HepG2 (cell line): Measurements from ENCODE around the gene ANKRD65. TPM values are rescaled to one million over a fixed set of nuclear protein-coding genes. Genes with fewer than 3 reads are reported as not detected.

ENCODE experiments used
- ARHGAP35 ChIP-seq: sonication (generic); formaldehyde crosslinking; IDR thresholded peaks from 2 replicates; pipeline ENCODE4 v1.9.0; 2022; ENCODE audit warnings: mild to moderate bottlenecking, inconsistent platforms, moderate library complexity, missing genetic modification reagents, borderline replicate concordance
- ARNT ChIP-seq: fragments of 450-650 bp; IDR thresholded peaks from 2 replicates; pipeline ENCODE4 v1.6.1; 2017
- EHMT2 ChIP-seq: fragments of 200-600 bp; sonication (generic); IDR thresholded peaks from 2 replicates; pipeline ENCODE4 v1.7.0; 2017; ENCODE audit warnings: antibody characterized with exemption, low read depth, low read length, borderline replicate concordance
- HDAC1 ChIP-seq: sonication (generic); formaldehyde crosslinking; IDR thresholded peaks from 2 replicates; pipeline ENCODE4 v1.5.1; 2020; ENCODE audit warnings: mild to moderate bottlenecking, missing genetic modification reagents
- MED8 ChIP-seq: sonication (generic); formaldehyde crosslinking; IDR thresholded peaks from 2 replicates; pipeline ENCODE4 v1.8.1; 2023; ENCODE audit warnings: mild to moderate bottlenecking, missing genetic modification reagents; ENCODE audit not compliant: insufficient replicate concordance
- PAWR ChIP-seq: sonication (generic); formaldehyde crosslinking; IDR thresholded peaks from 2 replicates; pipeline ENCODE4 v1.4.0; 2020; ENCODE audit warnings: missing genetic modification reagents, mild to moderate bottlenecking, borderline replicate concordance
- REPIN1 ChIP-seq: sonication (generic); formaldehyde crosslinking; IDR thresholded peaks from 2 replicates; pipeline ENCODE4 v1.8.0; 2022; ENCODE audit warnings: missing genetic modification reagents, low read depth, mild to moderate bottlenecking, borderline replicate concordance
- RFX5 ChIP-seq: IDR thresholded peaks from 2 replicates; pipeline ENCODE4 v1.6.1; 2011; ENCODE audit warnings: low read depth, low read length, improper control_type of control experiment
- SP5 ChIP-seq: IDR thresholded peaks from 2 replicates; pipeline ENCODE4 v1.6.1; 2016; ENCODE audit warnings: low read depth, borderline replicate concordance
- THAP11 ChIP-seq: IDR thresholded peaks from 2 replicates; pipeline ENCODE4 v1.6.1; 2016; ENCODE audit warnings: missing biosample characterization, missing genetic modification reagents
- TOE1 ChIP-seq: sonication (generic); formaldehyde crosslinking; IDR thresholded peaks from 2 replicates; pipeline ENCODE4 v1.4.0; 2020; ENCODE audit warnings: mild to moderate bottlenecking, missing genetic modification reagents
- ZNF501 ChIP-seq: sonication (generic); formaldehyde crosslinking; IDR thresholded peaks from 2 replicates; pipeline ENCODE4 v1.5.1; 2020; ENCODE audit warnings: mild to moderate bottlenecking, moderate library complexity, missing genetic modification reagents
- polyA plus RNA-seq, 8 experiments: library from polyadenylated mRNA; depleted of rRNA in 3 of 8; stranded (reverse) in 7 of 8; unstranded in 1 of 8; fragments of >200 nt; fragmentation: Illumina TruSeq in 4 of 8; extraction: Trizol in 4 of 8; gene quantifications; 2 replicates each; pipeline versions ENCODE4 v1.2.1 to v1.2.3, GENCODE V29; 2011 to 2016; ENCODE audit warnings: low read depth in 4 of 8, missing spikeins in 1 of 8, mixed read lengths in 1 of 8; ENCODE audit not compliant: insufficient read depth in 1 of 8
- total RNA-seq, 5 experiments: library from RNA; depleted of rRNA; stranded (reverse); fragments of >200 nt; fragmentation: Illumina TruSeq; extraction: Trizol; gene quantifications; 2 replicates each; pipeline ENCODE4 v1.2.3, GENCODE V29; 2016; ENCODE audit warnings: low read depth in 1 of 5
- TF ChIP-seq, protein P1 (sequence below): sonication (generic); formaldehyde crosslinking; IDR thresholded peaks from 2 replicates; pipeline ENCODE4 v1.8.1; 2023; ENCODE audit warnings: mild to moderate bottlenecking, moderate library complexity, missing genetic modification reagents
- TF ChIP-seq, protein P2 (sequence below): sonication (generic); formaldehyde crosslinking; IDR thresholded peaks from 2 replicates; pipeline ENCODE4 v1.4.0; 2020; ENCODE audit warnings: missing genetic modification reagents, mild to moderate bottlenecking, borderline replicate concordance
- TF ChIP-seq, protein P3 (sequence below): sonication (generic); formaldehyde crosslinking; IDR thresholded peaks from 2 replicates; pipeline ENCODE4 v1.4.0; 2020; ENCODE audit warnings: missing genetic modification reagents, borderline replicate concordance

ANKRD65 gene
- total and polyA plus RNA-seq, 2 of the 13 experiments (the other 11 are each of a cell fraction or from before 2014, with no cell fraction given): 12.1 to 30.1 TPM

DNA sequence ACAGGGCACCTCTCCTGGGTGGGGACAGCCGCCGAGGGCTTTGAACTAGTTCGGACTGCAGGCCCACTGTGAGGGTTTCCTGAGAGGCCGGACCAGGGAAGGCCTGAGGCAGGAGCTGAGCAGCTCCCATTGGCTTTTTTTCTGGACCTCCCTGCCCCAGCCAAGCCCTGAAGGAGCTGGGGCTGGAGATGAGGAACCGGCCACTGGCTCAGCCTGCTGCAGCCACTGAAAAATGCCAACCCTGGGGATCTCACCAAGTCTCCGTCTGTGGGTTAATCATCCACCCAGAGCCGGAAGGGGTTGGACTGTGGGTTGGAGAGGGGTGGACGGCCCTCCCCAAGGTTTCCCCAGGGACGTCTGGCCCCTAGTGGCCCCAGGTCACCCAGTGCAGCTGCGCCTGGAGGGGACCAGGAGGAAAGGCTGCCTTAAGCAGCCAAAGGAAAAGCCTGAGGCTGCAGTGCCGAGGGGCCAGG, 16.9 kb upstream of the ANKRD65 start (continued):
- TF ChIP-seq MED8 (CRISPR knock-in tag): no peak
- TF ChIP-seq EHMT2: no peak
- TF ChIP-seq TOE1 (CRISPR knock-in tag): no peak
- TF ChIP-seq RFX5: no peak
- 0 out of 2 replicates have a peak, but pooled peaks have one; percentile 47 for TF ChIP-seq ZNF501 (CRISPR knock-in tag)
- TF ChIP-seq HDAC1 (CRISPR knock-in tag): peak; percentile 68
- no peak for TF ChIP-seq ARHGAP35 (CRISPR knock-in tag)
- peak; percentile 88 for TF ChIP-seq SP5 (CRISPR knock-in tag)
- TF ChIP-seq PAWR (CRISPR knock-in tag): no peak
- no peak for TF ChIP-seq REPIN1 (CRISPR knock-in tag)
- TF ChIP-seq ARNT: no peak
- TF ChIP-seq, protein P1, sequence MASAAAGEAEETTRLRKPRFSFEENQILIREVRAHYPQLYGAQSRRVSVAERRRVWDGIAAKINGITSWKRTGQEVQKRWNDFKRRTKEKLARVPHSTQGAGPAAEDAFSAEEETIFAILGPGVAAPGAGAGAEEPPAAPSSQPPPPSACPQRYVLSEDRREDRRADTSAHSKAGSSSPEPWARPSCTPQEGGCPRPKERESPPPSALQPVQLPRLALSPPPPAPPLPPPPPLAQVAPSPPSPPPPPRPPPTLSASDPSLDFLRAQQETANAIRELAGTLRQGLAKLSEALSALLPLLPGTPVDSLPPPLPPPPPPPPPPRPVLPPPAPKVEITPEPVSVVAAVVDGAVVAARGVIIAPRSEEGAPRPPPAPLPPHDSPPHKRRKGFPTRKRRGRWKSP (CRISPR knock-in tag): no peak
- TF ChIP-seq, protein P2, sequence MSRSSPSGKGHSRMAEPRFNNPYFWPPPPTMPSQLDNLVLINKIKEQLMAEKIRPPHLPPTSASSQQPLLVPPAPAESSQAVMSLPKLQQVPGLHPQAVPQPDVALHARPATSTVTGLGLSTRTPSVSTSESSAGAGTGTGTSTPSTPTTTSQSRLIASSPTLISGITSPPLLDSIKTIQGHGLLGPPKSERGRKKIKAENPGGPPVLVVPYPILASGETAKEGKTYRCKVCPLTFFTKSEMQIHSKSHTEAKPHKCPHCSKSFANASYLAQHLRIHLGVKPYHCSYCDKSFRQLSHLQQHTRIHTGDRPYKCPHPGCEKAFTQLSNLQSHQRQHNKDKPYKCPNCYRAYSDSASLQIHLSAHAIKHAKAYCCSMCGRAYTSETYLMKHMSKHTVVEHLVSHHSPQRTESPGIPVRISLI: no peak
- TF ChIP-seq, protein P3, sequence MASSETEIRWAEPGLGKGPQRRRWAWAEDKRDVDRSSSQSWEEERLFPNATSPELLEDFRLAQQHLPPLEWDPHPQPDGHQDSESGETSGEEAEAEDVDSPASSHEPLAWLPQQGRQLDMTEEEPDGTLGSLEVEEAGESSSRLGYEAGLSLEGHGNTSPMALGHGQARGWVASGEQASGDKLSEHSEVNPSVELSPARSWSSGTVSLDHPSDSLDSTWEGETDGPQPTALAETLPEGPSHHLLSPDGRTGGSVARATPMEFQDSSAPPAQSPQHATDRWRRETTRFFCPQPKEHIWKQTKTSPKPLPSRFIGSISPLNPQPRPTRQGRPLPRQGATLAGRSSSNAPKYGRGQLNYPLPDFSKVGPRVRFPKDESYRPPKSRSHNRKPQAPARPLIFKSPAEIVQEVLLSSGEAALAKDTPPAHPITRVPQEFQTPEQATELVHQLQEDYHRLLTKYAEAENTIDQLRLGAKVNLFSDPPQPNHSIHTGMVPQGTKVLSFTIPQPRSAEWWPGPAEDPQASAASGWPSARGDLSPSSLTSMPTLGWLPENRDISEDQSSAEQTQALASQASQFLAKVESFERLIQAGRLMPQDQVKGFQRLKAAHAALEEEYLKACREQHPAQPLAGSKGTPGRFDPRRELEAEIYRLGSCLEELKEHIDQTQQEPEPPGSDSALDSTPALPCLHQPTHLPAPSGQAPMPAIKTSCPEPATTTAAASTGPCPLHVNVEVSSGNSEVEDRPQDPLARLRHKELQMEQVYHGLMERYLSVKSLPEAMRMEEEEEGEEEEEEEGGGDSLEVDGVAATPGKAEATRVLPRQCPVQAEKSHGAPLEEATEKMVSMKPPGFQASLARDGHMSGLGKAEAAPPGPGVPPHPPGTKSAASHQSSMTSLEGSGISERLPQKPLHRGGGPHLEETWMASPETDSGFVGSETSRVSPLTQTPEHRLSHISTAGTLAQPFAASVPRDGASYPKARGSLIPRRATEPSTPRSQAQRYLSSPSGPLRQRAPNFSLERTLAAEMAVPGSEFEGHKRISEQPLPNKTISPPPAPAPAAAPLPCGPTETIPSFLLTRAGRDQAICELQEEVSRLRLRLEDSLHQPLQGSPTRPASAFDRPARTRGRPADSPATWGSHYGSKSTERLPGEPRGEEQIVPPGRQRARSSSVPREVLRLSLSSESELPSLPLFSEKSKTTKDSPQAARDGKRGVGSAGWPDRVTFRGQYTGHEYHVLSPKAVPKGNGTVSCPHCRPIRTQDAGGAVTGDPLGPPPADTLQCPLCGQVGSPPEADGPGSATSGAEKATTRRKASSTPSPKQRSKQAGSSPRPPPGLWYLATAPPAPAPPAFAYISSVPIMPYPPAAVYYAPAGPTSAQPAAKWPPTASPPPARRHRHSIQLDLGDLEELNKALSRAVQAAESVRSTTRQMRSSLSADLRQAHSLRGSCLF: no peak
- TF ChIP-seq THAP11 (CRISPR knock-in tag): peak; percentile 75
